HepG2 (cell line): ENCODE measurements around the gene NINL. TPM values are rescaled to one million over a fixed set of nuclear protein-coding genes. Genes with fewer than 3 reads are reported as not detected.

ENCODE experiments used
- ATM ChIP-seq: fragments of 450-650 bp; IDR thresholded peaks from 2 replicates; pipeline ENCODE4 v1.7.1; 2017; ENCODE audit warnings: mild to moderate bottlenecking, borderline replicate concordance
- BRCA1 ChIP-seq: sonication (generic); formaldehyde crosslinking; IDR thresholded peaks from 2 replicates; pipeline ENCODE4 v1.4.0; 2020; ENCODE audit warnings: missing genetic modification reagents
- BRD4 ChIP-seq: sonication (generic); formaldehyde crosslinking; IDR thresholded peaks from 2 replicates; pipeline ENCODE4 v1.4.0; 2020; ENCODE audit warnings: missing genetic modification reagents
- FOXA1 ChIP-seq, 2 experiments: fragments of 450-650 bp in 1 of 2; sonication (generic) in 1 of 2; formaldehyde crosslinking in 1 of 2; IDR thresholded peaks; 2 replicates each; pipeline versions ENCODE4 v1.4.0 to v1.6.1; 2016 to 2020; ENCODE audit warnings: missing genetic modification reagents in 1 of 2
- FOXJ3 ChIP-seq: sonication (generic); formaldehyde crosslinking; IDR thresholded peaks from 2 replicates; pipeline ENCODE4 v1.4.0; 2020; ENCODE audit warnings: missing genetic modification reagents, mild to moderate bottlenecking, borderline replicate concordance
- HNRNPL ChIP-seq: fragments of 200-400 bp; formaldehyde crosslinking; IDR thresholded peaks from 2 replicates; pipeline ENCODE4 v1.6.1; 2017; ENCODE audit warnings: mild to moderate bottlenecking, low read depth, low read length
- IKZF5 ChIP-seq: IDR thresholded peaks from 2 replicates; pipeline ENCODE4 v1.6.1; 2018; ENCODE audit warnings: missing genetic modification reagents, mild to moderate bottlenecking, missing compliant biosample characterization
- NFAT5 ChIP-seq: sonication (generic); formaldehyde crosslinking; IDR thresholded peaks from 2 replicates; pipeline ENCODE4 v1.4.0; 2020; ENCODE audit warnings: missing genetic modification reagents
- NFYB ChIP-seq: sonication (generic); formaldehyde crosslinking; IDR thresholded peaks from 2 replicates; pipeline ENCODE4 v1.4.0; 2020; ENCODE audit warnings: missing genetic modification reagents
- NR2F6 ChIP-seq, 2 experiments: IDR thresholded peaks; 2 replicates each; pipeline ENCODE4 v1.6.1; 2016; ENCODE audit warnings: antibody characterized with exemption in 1 of 2, mild to moderate bottlenecking in 1 of 2
- SIN3B ChIP-seq: fragments of 150-350 bp; IDR thresholded peaks from 2 replicates; pipeline ENCODE4 v1.6.1; 2014; ENCODE audit warnings: low read length
- TARDBP ChIP-seq: sonication (generic); formaldehyde crosslinking; IDR thresholded peaks from 2 replicates; pipeline ENCODE4 v1.8.0; 2022; ENCODE audit warnings: mild to moderate bottlenecking, missing genetic modification reagents
- TFAP4 ChIP-seq: sonication (generic); IDR thresholded peaks from 2 replicates; pipeline ENCODE4 v1.6.1; 2016; ENCODE audit warnings: low read depth, borderline replicate concordance
- THAP9 ChIP-seq: sonication (generic); formaldehyde crosslinking; IDR thresholded peaks from 2 replicates; pipeline ENCODE4; 2020; ENCODE audit warnings: missing genetic modification reagents, mild to moderate bottlenecking, borderline replicate concordance
- U2AF1 ChIP-seq: fragments of 200-400 bp; formaldehyde crosslinking; optimal IDR thresholded peaks from 2 replicates; pipeline ENCODE3; 2017; ENCODE audit warnings: mild to moderate bottlenecking, low read depth, low read length
- ZBTB42 ChIP-seq: sonication (generic); formaldehyde crosslinking; IDR thresholded peaks from 2 replicates; pipeline ENCODE4 v1.5.0; 2020; ENCODE audit warnings: mild to moderate bottlenecking, missing genetic modification reagents
- ZIK1 ChIP-seq: sonication (generic); formaldehyde crosslinking; IDR thresholded peaks from 2 replicates; pipeline ENCODE4 v1.5.0; 2020; ENCODE audit warnings: mild to moderate bottlenecking, low read depth, missing genetic modification reagents, borderline replicate concordance
- ZNF510 ChIP-seq: sonication (generic); formaldehyde crosslinking; IDR thresholded peaks from 2 replicates; pipeline ENCODE4 v1.4.0; 2020; ENCODE audit warnings: low read depth, mild to moderate bottlenecking, missing genetic modification reagents
- ZNF572 ChIP-seq: sonication (generic); formaldehyde crosslinking; IDR thresholded peaks from 2 replicates; pipeline ENCODE4 v1.5.1; 2020; ENCODE audit warnings: mild to moderate bottlenecking, missing genetic modification reagents
- polyA plus RNA-seq, 8 experiments: library from polyadenylated mRNA; depleted of rRNA in 3 of 8; stranded (reverse) in 7 of 8; unstranded in 1 of 8; fragments of >200 nt; fragmentation: Illumina TruSeq in 4 of 8; extraction: Trizol in 4 of 8; gene quantifications; 2 replicates each; pipeline versions ENCODE4 v1.2.1 to v1.2.3, GENCODE V29; 2011 to 2016; ENCODE audit warnings: low read depth in 4 of 8, missing spikeins in 1 of 8, mixed read lengths in 1 of 8; ENCODE audit not compliant: insufficient read depth in 1 of 8
- total RNA-seq, 5 experiments: library from RNA; depleted of rRNA; stranded (reverse); fragments of >200 nt; fragmentation: Illumina TruSeq; extraction: Trizol; gene quantifications; 2 replicates each; pipeline ENCODE4 v1.2.3, GENCODE V29; 2016; ENCODE audit warnings: low read depth in 1 of 5

The NINL gene
- total and polyA plus RNA-seq, 2 of the 13 experiments (the other 11 are each of a cell fraction or from before 2014, with no cell fraction given) = 32.3 to 34.3 TPM

GRCh38 chr20:25584905-25585704 lies at the start of gene NINL (continued):
- no peak; the same call in 1 of the 2 replicates for TF ChIP-seq BRD4 (CRISPR knock-in tag)
- TF ChIP-seq NFAT5 (CRISPR knock-in tag) = peak; percentile 90
- TF ChIP-seq NFYB (CRISPR knock-in tag) = peak; percentile 22; the same call in 1 of the 2 replicates
- no peak for TF ChIP-seq NR2F6 (IDR thresholded peaks at IDR 0.05)
- peak; percentile 47; the same call in 1 of the 2 replicates for TF ChIP-seq NR2F6 (CRISPR knock-in tag; IDR thresholded peaks at IDR 0.05)
- TF ChIP-seq ZNF510 (CRISPR knock-in tag) = no peak
- no peak for TF ChIP-seq ZNF572 (CRISPR knock-in tag)
- no peak for TF ChIP-seq FOXJ3 (CRISPR knock-in tag)
- TF ChIP-seq SIN3B = no peak; the same call in 1 of the 2 replicates
- peak; percentile 85 for TF ChIP-seq IKZF5
- TF ChIP-seq TARDBP (CRISPR knock-in tag) = peak; percentile 53; the same call in 1 of the 2 replicates
- TF ChIP-seq ZBTB42 (CRISPR knock-in tag) = 0 out of 2 replicates have a peak, but pooled peaks have one; percentile 45
- peak; percentile 58; the same call in 1 of the 2 replicates for TF ChIP-seq TFAP4
- peak; percentile 93 for TF ChIP-seq ZIK1
- TF ChIP-seq FOXA1 (IDR thresholded peaks at IDR 0.05) = no peak
- TF ChIP-seq FOXA1 (CRISPR knock-in tag; IDR thresholded peaks at IDR 0.05) = no peak; the same call in 1 of the 2 replicates
- no peak for TF ChIP-seq BRCA1 (CRISPR knock-in tag)
- no peak; the same call in 1 of the 2 replicates for TF ChIP-seq HNRNPL
- peak; percentile 94 for TF ChIP-seq U2AF1
- TF ChIP-seq THAP9 (CRISPR knock-in tag) = no peak; the same call in 1 of the 2 replicates
- TF ChIP-seq ATM = no peak
